Measurements from ENCODE around the gene FNBP1L.

FNBP1L gene

GRCh38 chr1:93595743-93596142 is 147.8 kb downstream of the FNBP1L start:
- no peak for DNase-seq

- DNase-seq: no peak
Observed at GRCh38 chr1:93596329-93597089, 148.6 kb downstream of the FNBP1L start.

GRCh38 chr1:93597709-93598108 is 149.8 kb downstream of the FNBP1L start:
- no peak for DNase-seq

GRCh38 chr1:93598396-93598795 is 150.5 kb downstream of the FNBP1L start:
- no peak for DNase-seq

GRCh38 chr1:93598861-93599439 is 151.0 kb downstream of the FNBP1L start:
- DNase-seq: no peak

GRCh38 chr1:93599479-93599878 is 151.6 kb downstream of the FNBP1L start:
- no peak for DNase-seq

- DNase-seq: no peak
Observed at GRCh38 chr1:93600663-93601062, 152.7 kb downstream of the FNBP1L start.

GRCh38 chr1:93601686-93602085 is 153.8 kb downstream of the FNBP1L start:
- no peak for DNase-seq

GRCh38 chr1:93602101-93602500 is 154.2 kb downstream of the FNBP1L start:
- DNase-seq: no peak

GRCh38 chr1:93603106-93603505 is 155.2 kb downstream of the FNBP1L start:
- DNase-seq: no peak

- DNase-seq: no peak
Observed at GRCh38 chr1:93603601-93604000, 155.7 kb downstream of the FNBP1L start.
